PC-9 (cell line): ENCODE measurements around the gene TIGD4.
"Not testable (repeated sequence)": the region's sequence is repeated elsewhere in the genome, so short reads cannot be mapped to it uniquely, and the experiment has no call there.

Experiments
- EZH2 ChIP-seq: fragments of 200-600 bp; sonication (generic); IDR thresholded peaks from 2 replicates; pipeline ENCODE4 v1.8.0; 2017; ENCODE audit warnings: antibody characterized with exemption, low read depth
- TF ChIP-seq, protein P1 (sequence below): fragments of 200-600 bp; sonication (generic); conservative IDR thresholded peaks from 2 replicates; pipeline ENCODE4 v1.6.1; 2017; ENCODE audit warnings: mixed run types, antibody characterized with exemption, mild to moderate bottlenecking, moderate library complexity

DNA sequence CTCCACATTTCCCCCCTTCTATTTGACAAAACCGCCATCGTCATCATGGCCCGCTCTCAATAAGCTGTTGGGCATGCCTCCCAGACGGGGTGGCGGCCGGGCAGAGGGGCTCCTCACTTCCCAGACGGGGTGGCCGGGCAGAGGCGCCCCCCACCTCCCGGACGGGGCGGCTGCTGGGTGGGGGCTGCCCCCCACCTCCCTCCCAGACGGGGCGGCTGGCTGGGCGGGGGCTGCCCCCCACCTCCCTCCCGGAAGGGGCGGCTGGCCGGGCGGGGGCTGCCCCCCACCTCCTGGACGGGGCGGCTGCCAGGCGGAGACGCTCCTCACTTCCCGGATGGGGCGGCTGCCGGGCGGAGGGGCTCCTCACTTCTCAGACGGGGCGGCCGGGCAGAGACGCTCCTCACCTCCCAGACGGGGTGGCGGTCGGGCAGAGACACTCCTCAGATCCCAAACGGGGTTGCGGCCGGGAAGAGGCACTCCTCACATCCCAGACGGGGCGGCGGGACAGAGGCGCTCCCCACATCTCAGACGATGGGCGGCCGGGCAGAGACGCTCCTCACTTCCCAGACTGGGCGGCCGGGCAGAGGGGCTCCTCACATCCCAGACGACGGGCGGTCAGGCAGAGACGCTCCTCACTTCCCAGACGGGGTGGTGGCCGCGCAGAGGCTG, 14.3 kb downstream of the TIGD4 start:
- TF ChIP-seq EZH2: not testable (repeated sequence)
- TF ChIP-seq, protein P1, sequence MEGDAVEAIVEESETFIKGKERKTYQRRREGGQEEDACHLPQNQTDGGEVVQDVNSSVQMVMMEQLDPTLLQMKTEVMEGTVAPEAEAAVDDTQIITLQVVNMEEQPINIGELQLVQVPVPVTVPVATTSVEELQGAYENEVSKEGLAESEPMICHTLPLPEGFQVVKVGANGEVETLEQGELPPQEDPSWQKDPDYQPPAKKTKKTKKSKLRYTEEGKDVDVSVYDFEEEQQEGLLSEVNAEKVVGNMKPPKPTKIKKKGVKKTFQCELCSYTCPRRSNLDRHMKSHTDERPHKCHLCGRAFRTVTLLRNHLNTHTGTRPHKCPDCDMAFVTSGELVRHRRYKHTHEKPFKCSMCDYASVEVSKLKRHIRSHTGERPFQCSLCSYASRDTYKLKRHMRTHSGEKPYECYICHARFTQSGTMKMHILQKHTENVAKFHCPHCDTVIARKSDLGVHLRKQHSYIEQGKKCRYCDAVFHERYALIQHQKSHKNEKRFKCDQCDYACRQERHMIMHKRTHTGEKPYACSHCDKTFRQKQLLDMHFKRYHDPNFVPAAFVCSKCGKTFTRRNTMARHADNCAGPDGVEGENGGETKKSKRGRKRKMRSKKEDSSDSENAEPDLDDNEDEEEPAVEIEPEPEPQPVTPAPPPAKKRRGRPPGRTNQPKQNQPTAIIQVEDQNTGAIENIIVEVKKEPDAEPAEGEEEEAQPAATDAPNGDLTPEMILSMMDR: not testable (repeated sequence)
